Muscle of arm (tissue), 12 donors: ENCODE results near the gene CFAP97D2. TPM values are rescaled to one million over a fixed set of nuclear protein-coding genes. Genes with fewer than 3 reads are reported as not detected.

Experiments
- DNase-seq: peaks from one replicate; pipeline ENCODE4 v3.0.0-alpha.2; 2013
- polyA plus RNA-seq, 12 donors: library from polyadenylated mRNA; unstranded; fragments of 120-200 nt; gene quantifications; one replicate each; pipeline ENCODE4 v1.2.1, GENCODE V29; 2013; ENCODE audit not compliant: insufficient read length in 12 of 12

The CFAP97D2 gene
- polyA plus RNA-seq, 12 donors = not detected

DNA sequence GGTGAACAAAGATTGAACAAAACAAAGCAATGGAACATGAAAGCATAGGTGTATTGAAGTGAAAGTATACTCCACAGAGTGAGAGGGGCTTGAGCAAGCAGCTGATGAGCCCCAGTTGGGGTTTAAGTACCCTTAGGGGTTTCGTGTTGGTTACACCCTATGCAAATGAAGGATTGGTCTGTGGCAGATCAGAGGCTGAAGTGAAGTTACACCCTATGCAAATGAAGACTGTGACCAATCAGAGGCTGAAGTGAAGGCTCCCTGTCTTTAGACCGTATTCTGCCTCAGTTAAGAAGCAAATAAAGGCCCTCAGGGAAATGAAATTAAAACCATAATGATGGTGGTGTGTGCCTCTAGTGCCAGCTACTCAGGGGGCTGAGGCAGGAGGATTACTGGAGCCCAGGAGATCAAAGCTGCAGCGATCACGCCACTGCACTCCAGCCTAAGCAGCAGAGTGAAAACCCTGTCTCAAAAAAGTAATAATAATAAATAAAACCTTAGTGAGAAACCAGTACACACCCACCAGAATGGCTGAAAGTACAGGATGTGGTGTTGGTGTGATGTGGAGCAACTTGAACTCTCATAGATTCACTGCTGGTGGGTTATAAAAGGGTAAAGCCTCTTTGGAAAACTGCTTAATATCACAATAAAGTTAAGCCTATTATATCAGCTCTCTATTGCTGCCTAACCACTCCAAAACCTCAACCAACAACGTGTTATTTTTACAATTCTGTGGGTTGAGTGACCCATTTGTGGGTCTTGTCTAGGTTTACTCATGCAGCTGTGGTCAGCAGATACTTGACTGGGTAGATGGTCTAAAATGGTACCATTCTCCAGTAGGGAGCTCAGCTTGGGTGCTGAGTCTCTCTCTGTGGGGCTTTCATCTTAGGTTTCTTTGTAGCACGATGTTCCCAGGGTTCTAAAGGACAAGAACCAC is 89.6 kb downstream of the CFAP97D2 start:
- DNase-seq = no peak

DNA sequence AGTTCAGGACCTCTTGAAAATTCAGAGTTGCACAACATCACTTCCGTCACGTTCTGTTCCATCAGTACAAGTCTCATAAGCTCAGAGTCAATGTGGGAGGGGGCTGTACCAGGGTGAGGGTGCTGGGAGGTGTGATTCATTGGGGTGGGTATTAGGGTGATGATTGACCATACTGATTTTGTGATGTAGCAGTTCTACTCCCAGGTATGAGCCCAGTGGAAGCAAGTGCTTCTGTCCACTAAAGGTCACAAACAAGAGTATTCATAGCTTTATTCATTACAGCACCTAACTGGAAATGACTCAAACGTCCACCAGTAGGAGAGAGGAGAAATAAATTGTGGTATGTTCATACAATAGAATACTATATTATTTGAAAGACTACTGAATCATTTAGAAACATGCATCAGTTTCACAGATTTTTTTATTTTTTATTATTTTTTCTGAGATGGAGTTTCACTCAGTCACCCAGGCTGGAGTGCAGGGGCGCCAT is 90.3 kb downstream of the CFAP97D2 start:
- DNase-seq = no peak

Other genes with a start within 250 kb of the CFAP97D2 start
- under 1 TPM in 10 of 12 donors, not detected in 2; 0.15 to 0.58 (median 0.36) TPM for gene C13orf46, start 205.2 kb upstream of the CFAP97D2 start, polyA plus RNA-seq
- 10 to 100 TPM in 10 of 12 donors, 1 to 10 TPM in 1, not detected in 1; 8.9 to 23.0 (median 20.0) TPM for gene RASA3, start 46.6 kb upstream of the CFAP97D2 start, polyA plus RNA-seq
- gene CDC16, start 55.6 kb downstream of the CFAP97D2 start, polyA plus RNA-seq = 100 to 1,000 TPM in 2 of 12 donors, 10 to 100 TPM in 9, not detected in 1; 60.8 to 112 (median 81.0) TPM
- gene UPF3A, start 102.3 kb downstream of the CFAP97D2 start, polyA plus RNA-seq = 100 to 1,000 TPM in 5 of 12 donors, 10 to 100 TPM in 6, not detected in 1; 51.2 to 154 (median 99.6) TPM
- 10 to 100 TPM in 11 of 12 donors, not detected in 1; 15.3 to 30.0 (median 18.0) TPM for gene CHAMP1, start 135.2 kb downstream of the CFAP97D2 start, polyA plus RNA-seq